T-helper 9 cell (primary cell): ENCODE measurements around the gene SFT2D2.

ENCODE experiments used
- DNase-seq: peaks from one replicate; pipeline ENCODE4 v3.0.0-alpha.2; 2020

SFT2D2 gene

DNA sequence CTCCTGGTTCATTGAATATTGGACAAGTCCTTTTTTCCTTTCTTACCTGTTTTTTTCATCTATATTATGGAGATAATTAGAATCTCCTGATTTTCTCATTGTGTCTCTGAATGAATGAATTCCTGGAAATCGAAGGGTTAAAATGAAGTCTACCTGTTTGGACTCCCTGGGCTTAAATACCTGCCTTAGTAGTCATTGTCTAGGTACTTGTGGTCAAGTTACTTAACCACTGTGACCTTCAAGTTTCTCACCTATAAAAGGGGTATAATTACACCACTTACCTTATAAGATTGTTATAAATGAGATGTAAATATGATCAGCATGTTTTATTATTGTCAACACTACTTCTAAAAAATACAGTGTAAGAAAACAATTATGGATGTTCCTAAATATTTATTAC is 45.8 kb downstream of the SFT2D2 start:
- no peak for DNase-seq

DNA sequence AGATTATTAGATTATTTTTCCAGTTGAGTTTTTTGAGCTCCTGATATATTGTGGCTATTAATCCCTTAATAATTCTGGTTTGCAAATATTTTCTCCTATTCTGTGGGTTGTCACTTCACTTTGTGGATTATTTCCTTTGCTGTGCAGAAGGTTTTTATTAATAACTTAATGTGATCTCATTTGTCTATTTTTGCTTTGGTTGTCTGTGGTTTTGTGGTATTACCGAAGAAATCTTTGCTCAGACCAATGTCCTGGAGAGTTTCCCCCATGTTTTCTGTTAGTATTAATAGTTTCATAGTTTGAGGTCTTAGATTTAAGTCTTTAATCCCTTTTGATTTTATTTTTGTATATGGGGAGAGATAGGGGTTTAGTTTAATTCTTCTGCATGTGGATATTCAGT is 47.8 kb downstream of the SFT2D2 start:
- DNase-seq, result no peak

- DNase-seq, result no peak
Measured at GRCh38 chr1:168279253-168279652, 53.4 kb downstream of the SFT2D2 start.

DNA sequence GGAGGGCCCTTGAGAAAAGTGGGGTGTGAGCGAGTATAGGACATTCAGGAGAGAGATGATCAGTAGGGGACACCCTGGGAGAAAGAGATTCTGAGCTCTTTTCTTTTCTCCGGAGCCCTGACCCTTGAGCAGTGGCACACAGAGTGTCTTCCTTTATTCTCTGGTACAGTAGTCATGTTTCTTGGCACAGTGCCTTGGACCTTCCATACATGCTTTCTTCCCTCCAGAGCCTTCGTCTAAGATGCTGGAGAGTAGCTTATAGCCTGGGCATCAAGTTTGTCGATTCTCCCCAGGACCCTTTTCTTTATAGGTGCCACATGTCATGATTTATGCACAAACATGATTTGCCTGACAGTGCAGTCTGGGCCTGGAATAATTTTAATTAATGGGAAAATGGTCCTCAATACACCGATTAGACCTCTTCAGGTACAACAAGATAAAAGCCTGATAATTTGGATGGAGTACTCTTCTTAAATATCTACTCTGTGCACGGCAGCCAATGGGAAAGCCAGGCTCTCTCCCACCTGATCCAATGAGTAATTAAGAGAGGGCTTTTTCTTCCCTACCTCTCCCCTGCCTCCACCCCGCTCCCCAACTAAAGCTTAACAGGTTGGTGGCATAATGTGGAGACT is 54.6 kb downstream of the SFT2D2 start, which contains the start of gene TBX19:
TBX19 (plus strand) TSS at position 582 of the 632 bp plus-strand sequence. CDS start 214 bp downstream, outside the sequence.
- DNase-seq, result no peak

GRCh38 chr1:168281603-168282325 is 56.0 kb downstream of the SFT2D2 start:
- DNase-seq, result no peak

GRCh38 chr1:168285521-168285790 is 59.7 kb downstream of the SFT2D2 start:
- DNase-seq, result no peak

DNA sequence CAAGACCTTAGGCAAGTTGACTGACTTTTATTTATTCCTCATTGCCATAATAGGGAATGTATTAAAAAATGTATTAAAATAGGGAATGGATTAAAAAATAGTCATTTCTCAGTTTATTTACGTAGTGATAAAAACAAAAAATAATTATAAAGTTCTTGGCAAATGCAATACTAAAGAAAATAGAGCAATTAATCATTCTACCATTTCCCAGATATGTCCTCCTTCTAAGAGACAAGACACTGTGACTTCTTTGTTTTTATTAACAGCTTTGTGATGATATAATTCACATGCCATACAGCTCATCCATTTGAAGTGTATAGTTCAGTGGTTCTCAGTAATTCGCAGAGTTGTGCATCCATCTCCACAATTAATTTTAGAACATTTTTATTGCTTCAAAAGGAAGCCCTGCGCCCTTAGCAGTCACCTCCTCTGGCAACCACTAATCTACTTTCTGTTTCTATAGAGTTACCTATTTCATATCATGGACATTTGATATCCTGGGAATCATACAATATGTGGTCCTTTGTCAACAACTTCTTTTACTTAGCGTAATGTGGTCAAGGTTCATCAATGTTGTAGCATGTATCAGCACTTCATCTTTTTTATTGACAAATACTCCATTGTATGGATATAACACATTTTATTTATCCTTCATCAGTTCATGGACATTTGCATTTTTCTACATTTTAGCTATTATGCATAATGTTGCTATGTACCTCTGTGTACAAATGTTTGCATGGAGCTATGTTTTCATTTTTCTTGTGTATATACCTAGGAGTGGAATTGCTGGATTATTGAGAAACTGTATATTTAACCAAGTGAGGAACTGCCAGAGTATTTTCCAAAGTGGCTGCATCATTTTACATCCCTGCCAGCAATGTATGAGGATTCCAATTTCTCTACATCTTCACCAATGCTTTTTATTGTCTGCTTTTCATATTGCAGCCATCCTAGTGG is 60.4 kb downstream of the SFT2D2 start:
- no peak for DNase-seq

- no peak for DNase-seq
Measured at GRCh38 chr1:168287237-168287664, 61.4 kb downstream of the SFT2D2 start.

DNA sequence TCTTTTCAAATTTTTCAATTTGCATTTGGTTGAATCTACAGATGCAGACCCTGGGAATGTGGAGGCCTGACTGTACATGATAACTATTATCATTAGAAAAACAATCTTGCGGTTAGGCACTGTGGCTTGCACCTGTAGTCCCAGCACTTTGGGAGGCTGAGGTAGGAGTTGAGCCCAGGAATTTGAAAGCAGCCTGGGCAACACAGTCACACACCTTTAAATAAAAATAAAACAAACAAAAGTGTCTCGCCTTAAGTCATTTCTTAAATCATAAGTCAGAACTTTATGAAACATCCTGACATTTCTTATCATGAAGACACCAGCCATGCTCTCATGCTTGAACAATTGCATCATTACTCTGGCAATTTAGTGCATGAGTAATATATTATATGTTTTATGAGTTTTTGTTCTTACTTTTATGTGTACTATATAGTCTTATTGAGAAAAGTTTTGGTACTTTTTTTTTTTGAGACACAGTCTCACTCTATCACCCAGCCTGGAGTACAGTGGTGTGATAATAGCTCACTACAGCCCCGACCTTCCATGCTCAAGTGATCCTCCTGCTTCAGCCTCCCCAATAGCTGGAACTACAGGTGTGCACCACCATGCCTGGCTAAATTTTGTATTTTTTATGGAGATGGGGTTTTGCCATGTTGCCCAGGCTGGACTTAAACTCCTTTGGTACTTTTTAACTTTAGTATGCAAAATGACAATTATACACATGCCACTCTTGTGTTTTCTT is 62.7 kb downstream of the SFT2D2 start:
- DNase-seq, result no peak

- DNase-seq, result no peak
Measured at GRCh38 chr1:168291222-168291837, 65.5 kb downstream of the SFT2D2 start.

DNA sequence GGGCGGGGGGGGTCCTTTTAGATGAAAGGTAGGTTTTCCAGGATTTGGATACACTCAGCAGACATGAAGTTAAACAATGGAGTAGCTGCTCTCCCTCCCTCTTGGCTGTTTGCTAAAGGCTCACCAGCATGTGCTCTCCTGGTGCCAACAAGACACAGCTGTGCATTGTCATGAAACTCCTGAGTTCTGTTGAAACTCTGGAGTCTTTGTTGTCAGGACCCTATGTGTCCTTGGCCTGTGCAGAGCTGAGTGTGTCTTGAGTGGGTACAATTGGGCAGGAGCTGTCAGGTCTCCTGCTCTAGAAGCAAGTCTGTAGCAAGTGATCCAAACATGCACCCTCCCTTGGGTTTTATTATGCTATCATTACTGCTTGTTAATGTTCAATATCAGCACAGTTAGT is 67.6 kb downstream of the SFT2D2 start:
- DNase-seq, result no peak

GRCh38 chr1:168295411-168296114 is 69.8 kb downstream of the SFT2D2 start:
- DNase-seq, result no peak

DNA sequence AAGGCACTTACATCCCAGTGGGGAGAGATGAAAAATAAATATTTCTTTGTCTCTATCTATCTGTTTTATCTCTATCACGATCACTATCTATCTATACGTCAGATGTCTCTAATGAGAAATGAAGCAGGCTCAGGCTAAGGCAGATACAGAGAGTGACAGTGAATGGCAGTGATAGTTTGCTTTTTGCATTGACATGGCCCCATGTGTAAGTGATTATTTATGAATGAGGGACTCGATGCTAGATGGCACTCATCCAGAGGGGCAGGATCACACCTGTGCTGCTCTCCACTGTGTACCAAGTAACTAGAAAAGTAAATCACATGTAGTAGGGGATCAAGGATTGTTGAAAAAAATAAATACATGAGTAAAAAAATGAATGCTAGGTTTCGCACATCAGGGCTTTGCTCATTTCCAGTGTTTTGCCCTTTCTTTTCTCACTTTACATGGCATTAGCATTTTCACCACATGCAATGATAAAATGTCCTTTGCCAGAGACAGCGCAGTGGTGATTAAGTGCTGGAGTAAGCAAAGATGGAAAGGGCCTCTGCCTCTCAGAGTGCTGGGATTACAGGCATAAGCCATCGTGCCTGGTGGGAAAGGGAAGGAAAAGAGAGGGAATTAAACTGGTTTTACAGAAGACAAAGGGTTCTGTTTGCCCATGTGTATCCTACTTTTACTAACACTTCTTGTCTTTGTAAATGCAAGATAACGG is 71.4 kb downstream of the SFT2D2 start:
- DNase-seq, result no peak

DNA sequence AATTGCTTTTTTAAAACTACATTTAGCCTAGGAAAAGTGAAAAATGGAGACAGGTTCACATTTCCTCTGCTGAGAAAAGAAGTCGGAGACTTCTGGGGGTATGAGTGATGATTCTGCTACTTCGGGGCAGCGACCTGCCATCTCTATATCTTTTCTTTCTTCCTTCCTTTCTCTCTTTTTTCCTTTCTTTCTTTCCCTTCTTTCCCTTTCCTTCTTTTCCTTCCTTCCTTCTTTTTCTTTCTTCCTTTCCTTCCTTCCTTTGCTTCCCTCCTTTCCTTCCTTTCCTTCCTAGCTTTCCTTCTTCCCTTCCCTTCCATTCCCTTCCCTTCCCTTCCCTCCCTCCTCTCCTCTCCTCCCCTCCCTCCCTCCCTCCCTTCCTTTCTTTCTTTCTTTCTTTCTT is 72.6 kb downstream of the SFT2D2 start:
- no peak for DNase-seq

GRCh38 chr1:168300626-168301025 is 74.8 kb downstream of the SFT2D2 start:
- DNase-seq, result no peak

- DNase-seq, result no peak
Measured at GRCh38 chr1:168301664-168302320, 76.0 kb downstream of the SFT2D2 start.
